H54 (cell line): ENCODE results near the gene DTX3L.

Experiments
- DNase-seq: peaks from one replicate; pipeline ENCODE4 v3.0.0; 2011; ENCODE audit warnings: low spot score, mixed read lengths; ENCODE audit not compliant: insufficient read length
- FAIRE-seq: peaks from 3 replicates; lab custom pipeline; 2011; peaks lifted over from hg19 to GRCh38; lab: Jason Lieb, UNC
- POLR2A ChIP-seq: IDR thresholded peaks from 2 replicates; pipeline ENCODE4 v1.6.1; 2011; ENCODE audit warnings: low read depth, mild to moderate bottlenecking, low read length

DTX3L gene

DNA sequence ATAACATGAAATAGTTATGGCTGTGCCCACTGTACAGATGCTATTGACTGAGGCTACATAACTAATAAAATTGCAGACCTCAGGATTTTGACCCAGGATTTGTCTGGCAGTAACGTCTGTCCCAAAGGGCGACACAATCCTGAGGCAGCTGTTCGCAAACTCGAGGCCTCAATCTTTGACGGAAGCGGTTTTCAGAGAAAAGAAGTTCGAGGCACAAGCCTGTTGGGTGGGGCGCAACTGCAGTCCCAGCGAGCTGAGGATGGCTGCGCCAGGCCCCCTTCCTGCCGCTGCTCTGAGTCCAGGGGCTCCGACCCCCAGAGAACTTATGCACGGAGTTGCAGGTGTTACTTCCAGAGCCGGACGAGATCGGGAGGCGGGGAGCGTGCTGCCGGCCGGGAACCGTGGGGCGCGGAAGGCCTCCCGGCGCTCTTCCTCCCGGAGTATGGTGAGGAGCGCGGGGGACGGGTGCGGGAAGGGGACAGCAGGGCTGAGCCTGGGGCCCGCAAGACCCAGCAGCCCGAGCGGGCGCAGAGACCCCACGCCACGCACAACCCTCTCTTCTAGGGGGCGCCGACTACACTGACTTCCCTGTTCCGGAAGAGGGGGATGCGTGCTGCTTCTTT, 13.4 kb downstream of the DTX3L start, which contains the start of gene PARP15:
TSS of gene PARP15 (plus strand) at position 242 of the 623 bp plus-strand sequence. CDS start at position 260, 18 bp downstream.
- FAIRE-seq, result no peak
- DNase-seq, result no peak
- TF ChIP-seq POLR2A, result no peak

DNA sequence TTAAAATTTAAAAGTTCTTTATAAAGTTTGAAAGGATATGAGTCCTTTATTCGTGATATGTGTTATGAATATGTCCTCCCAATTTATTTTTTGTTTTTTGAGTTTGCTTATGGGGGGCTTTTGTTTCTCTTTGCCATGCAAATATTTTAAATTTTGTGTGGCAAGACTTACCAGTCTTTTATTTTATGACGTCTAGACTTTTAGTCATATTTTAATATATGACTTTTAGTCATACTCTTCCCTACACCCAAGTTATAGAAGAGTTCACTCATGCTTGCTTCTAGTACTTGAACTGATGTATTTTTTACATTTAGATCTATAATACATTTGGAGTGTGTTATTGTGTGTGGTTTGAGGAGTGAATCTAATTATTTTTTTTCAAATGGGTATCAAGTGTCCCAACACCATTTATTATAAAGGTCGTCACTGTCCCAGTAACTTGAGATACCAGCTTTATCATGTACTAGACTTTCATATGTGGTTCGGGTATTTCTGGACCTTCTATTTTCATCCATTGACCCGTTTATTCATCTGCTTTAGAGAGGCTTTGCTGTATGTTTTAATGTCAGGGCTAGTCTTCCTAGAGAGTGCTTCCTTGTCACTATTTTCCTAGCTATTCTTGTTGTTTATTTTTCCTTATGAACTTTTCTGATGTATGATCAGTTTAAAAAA, 14.1 kb downstream of the DTX3L start:
- DNase-seq, result no peak
- FAIRE-seq, result no peak
- TF ChIP-seq POLR2A, result no peak

DNA sequence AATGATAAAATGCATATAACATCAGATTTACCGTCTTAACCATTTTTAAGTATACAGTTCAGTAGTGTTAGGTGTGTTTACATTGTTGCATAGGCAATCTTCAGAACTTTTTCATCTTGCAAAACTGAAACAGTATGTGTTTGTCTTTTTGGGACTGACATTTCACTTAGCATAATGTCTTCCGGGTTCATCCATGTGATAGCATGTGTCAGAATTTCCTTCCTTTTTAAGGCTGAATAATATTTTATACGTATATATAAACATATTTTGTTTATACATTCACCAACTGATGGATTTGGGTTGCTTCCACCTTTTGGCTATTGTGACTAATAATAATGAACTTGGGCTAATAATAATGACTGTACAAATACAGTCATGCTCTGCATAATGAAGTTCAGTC, 16.3 kb downstream of the DTX3L start:
- FAIRE-seq (no peak), DNase-seq (no peak)
- TF ChIP-seq POLR2A, result no peak

DNA sequence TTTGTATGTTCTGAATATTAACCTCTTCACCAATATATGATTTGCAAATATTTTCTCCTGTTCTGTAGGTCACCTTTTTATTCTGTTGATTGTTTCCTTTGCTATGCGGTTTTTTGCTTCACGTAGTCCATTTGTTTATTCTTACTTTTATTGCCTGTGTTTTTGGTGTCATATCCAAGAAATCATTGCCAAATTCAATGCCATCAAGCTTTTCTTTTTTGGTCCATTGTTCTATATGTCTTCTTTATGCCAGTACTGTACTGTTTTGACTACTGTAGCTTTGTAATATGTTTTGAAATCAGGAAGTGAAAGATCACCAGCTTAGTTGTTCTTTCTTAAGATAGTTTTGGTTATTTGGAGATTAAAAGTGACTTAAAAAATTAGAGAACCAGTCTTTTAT, 17.5 kb downstream of the DTX3L start:
- no peak for TF ChIP-seq POLR2A
- FAIRE-seq, result no peak
- DNase-seq, result no peak

DNA sequence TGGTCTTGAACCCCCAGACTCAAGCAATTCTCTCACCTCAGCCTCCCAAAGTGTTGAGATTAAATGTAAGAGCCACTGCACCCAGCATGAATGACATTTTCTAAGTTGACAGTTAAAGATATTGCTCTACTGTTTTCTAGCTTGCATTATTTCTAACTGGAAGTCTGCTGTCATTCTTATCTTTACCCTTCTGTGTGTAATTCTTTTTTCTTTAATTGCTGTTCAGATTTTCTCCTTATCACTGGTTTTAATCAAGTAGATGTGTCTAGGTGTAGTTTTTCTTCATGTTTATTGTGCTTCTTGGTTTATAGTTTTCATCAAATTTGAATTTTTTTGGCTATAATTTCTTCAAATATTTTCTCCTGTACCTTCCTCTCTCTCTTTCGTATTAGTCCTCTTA, 18.3 kb downstream of the DTX3L start:
- FAIRE-seq (no peak), DNase-seq (no peak)
- TF ChIP-seq POLR2A, result no peak

DNA sequence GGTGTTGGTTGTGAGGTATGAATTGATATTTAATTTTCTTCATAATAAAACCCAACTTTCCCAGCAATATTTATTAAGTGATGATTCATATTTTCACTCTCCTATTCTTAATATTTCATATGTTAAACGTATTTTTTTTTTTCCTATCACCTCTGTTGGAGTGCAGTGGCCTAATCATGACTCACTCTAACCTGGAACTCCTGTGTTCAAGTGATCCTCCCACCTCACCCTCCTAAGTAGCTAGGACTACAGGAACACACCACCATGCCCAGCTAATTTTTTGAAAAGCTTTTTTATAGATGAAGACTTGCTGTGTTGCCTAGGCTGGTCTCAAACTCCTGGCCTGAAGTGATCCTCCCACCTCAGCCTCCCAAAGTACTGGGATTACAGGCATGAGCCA, 22.0 kb downstream of the DTX3L start:
- no peak for DNase-seq
- no peak for FAIRE-seq
- TF ChIP-seq POLR2A, result no peak

DNA sequence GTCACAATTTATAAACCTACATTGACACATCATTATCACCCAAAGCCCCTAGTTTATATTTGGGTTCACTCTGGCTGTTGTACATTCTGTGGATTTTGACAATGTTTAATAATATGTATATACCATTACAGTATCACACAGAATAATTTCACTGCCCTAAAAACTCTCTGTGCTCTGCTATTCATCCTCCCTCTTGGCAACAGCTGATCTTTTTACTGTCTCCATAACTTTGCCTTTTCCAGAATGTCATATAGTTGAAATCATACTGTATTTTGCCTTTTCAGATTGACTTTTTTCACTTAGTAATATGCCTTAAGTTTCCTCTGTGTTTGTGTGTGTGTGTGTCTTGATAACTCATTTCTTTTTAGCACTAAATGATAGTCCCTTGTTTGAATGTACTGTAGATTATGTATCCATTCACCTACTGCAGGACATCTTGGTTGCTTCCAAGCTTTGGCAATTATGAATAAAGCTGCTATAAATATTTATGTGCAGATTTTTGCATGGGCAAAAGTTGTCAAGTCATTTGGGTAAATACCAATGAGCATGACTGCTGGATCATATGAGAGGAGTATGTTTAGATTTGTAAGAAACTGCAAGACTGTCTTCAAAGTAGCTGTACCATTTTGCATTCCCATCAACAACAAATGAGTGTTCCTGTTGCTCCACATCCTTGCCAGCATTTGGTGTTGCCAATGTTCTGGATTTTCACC, 22.8 kb downstream of the DTX3L start:
- FAIRE-seq (no peak), DNase-seq (no peak)
- no peak for TF ChIP-seq POLR2A

DNA sequence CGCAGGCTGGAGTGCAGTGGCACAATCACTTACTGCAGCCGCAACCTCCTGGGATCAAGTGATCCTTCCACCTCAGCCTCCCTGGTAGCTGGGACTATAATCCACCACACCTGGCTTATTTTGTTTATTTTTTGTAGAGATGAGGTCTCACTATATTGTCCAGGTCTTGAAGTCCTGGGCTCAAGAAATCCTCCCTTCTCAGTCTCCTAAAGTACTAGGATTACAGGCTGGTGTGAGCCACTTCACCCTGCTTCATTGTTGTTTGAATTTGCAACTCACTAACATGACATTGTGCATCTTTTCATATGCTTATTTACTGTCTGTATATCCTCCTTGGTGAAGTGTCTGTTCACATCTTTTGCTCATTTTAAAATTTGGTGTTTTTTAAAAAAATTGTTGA, 23.4 kb downstream of the DTX3L start:
- no peak for TF ChIP-seq POLR2A
- DNase-seq, result no peak
- no peak for FAIRE-seq

DNA sequence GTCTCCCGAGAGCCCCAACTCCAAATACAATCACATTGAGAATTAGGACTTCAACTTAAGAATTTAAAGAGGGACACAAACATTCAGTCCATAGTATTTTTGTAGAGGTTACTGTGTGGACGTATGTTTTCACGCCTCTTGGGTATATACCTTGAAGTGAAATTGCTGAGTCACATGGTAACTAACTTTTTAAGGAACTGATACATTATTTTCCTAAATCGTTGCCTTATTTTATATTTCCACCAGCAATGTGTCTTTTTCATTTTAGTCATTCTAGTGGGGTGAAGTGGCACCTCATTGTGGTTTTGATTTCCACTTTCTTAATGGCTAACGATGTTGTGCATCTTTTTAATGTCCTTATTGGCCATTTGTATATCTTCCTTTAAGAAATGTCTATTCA, 25.2 kb downstream of the DTX3L start:
- FAIRE-seq (no peak), DNase-seq (no peak)
- no peak for TF ChIP-seq POLR2A

DNA sequence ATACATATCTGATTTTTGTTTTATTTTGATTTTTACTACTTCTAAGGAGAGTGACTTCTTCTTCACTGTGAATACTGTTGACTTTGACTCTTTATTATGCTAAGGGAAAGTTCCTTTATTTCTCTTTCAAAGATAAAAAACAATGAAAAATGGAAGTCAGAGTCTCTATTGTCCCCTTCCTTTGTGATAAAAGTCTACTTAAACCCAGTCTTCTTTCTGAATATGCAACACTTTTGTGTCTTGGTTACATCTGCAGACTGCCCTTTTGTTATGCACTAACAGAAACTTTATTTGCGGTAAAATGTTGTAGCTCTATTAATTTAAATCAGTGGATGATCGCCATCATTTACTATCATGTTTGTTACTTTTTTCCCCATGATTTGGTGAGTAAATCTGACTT, 26.5 kb downstream of the DTX3L start:
- no peak for TF ChIP-seq POLR2A
- DNase-seq (no peak), FAIRE-seq (no peak)

DNA sequence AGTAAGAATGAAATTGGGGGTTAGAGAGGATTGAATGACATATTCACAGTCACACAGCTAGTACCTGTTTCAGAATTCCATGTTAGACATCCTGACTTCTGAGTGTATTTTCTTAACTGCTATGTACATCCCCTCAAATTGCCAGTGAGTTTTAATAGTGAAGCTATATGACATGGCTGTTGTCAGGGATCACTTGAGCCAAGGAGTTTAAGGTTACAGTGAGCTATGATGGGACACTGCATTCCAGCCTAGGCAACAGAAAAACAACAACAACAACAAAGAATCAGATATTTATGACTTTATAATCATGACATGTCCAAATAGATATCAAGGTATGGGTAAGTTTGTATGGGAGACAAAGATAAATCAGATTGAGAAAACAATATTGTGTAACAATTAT, 29.9 kb downstream of the DTX3L start:
- FAIRE-seq (no peak), DNase-seq (no peak)
- TF ChIP-seq POLR2A, result no peak

DNA sequence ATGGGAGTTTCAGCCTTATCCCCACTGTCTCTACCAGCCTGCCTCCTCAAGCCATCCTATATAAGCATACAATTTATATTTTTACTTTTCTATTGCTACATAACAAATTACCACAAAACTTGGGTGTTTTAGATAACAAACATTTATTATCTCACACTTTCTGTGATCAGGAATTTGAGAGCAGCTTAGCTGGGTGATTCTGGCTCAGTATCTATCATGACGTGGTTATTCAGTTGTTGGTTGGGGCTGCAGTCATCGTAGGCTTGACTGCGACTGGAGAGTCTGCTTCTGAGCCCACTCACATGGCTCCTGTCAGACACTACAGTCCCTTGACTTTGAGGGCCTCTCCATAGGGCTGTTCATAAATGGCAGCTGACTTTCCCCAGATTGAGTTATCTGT, 34.0 kb downstream of the DTX3L start:
- no peak for DNase-seq
- no peak for FAIRE-seq
- no peak for TF ChIP-seq POLR2A

DNA sequence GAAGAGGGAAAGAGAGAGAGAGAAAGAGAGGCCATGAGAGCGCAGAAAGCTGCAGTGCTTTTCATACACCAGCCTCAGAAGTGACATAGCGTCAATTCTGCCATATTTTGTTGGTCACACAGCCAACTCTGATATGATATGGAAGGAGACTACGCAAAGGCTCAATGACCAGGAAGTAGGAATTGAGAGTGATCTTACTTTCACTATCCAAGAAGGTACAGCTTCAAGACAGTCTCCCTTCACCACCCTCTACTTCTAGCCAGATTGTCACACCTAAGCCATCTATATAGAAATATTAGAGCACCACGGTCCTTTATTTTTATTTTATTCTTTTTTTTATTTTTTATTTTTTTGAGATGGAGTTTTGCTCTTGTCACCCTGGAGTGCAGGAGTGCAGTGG, 34.4 kb downstream of the DTX3L start:
- FAIRE-seq, result no peak
- DNase-seq, result no peak
- TF ChIP-seq POLR2A, result no peak

DNA sequence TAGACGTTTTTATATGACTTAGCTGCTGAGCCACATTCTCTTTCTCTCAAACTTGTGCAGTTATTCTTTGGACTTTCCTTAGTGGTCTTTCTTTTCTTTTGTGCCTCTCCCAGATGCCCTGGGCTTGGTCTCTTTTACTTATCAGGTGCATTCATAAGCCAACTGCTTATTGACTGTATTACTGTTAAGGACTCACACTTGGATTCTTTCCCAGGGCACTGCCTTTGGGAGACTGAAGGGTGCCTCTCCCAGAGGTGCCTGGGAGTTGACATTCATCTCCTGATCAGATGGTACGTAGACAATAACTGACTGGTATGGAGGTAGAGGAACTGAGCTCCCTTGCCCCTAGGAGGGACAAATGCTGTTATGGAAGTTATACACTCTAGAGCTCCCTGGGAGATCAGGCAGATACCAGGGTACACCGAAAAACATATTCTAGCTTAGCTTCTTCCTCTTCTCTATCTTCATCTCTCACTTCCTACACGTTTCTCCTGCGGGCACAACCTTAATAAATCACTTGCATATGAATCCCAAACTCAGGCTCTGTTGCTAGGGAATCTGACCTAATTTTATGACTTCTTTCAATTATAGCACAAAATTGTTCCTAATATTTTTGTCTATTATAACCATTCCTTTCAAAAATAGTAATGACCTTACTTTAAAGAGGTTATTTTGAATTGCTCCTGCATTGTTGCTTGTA, 38.0 kb downstream of the DTX3L start:
- FAIRE-seq (no peak), DNase-seq (no peak)
- TF ChIP-seq POLR2A, result no peak

DNA sequence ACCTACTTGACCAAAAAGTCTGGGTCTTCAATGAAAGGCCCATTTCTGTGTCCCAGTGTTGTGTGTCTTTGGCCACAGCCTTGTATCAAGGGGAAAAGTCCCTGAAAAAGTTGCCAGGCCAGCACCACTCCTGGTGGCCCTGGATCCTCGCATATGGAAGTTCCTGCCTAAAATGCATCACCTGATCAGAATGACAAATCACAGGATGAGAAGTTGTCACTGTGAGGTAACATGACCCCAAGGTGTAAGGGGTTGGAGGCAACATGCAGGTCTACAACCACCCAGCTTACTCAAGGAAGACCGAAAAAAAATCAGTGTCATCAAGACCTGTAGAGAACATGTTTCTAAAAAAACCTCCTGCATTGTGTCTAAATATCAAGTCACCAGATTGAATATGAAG, 38.9 kb downstream of the DTX3L start:
- TF ChIP-seq POLR2A, result no peak
- no peak for FAIRE-seq
- DNase-seq, result no peak
